T-helper 22 cell (primary cell): ENCODE data around the gene FLNA.
"Not testable (repeated sequence)": the region's sequence is repeated elsewhere in the genome, so short reads cannot be mapped to it uniquely, and the experiment has no call there.

Source experiments
- DNase-seq: peaks from one replicate; pipeline ENCODE4 v3.0.0-alpha.2; 2020; ENCODE audit warnings: low read depth

Gene FLNA

DNA sequence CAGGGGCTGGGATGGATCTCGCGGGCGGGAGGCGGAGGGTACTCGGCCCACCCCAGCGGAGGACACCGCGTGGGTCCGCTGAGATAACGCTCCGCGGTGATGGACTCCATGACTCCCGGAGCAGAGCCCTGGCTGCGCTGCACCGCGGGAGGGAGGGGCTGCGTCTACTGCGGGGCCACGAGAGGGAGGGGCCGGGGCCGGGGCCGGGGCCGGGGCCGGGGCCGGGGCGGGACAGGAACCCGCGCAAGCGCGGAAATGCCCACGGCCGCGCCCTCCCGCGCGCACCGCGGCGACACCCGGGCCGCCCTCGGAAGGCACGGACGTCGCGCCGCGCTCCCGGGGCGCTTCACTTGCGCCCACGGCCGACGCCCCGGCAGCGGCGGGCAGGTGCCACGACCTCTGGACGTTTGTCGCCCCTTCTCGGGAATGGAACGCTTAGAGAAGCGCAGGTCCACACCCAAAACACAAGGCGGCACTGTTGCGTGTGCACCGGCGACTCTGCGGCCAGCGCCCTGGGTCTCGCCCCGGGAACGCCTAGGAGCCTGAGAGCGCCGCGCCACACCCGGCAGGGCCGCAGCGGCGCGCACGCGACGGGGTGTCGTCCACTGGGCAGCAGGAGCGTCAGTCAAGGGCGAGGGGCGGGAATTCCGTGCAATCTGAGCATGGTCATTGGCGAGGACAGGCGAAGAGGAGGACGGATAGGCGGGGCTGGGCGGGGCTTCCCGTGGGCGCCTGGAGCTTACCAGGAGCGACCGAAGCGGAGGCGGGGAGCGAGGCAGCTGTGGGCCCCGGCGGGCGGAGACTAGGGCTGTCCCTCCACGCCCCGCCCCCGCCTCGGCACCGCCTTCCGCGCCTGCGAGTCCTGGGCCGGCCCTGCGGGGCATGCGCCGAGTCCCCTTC is 32.8 kb downstream of the FLNA start:
- not testable (repeated sequence) for DNase-seq

- DNase-seq = no peak
Observed at GRCh38 chrX:154334496-154334895, 39.9 kb downstream of the FLNA start.

DNA sequence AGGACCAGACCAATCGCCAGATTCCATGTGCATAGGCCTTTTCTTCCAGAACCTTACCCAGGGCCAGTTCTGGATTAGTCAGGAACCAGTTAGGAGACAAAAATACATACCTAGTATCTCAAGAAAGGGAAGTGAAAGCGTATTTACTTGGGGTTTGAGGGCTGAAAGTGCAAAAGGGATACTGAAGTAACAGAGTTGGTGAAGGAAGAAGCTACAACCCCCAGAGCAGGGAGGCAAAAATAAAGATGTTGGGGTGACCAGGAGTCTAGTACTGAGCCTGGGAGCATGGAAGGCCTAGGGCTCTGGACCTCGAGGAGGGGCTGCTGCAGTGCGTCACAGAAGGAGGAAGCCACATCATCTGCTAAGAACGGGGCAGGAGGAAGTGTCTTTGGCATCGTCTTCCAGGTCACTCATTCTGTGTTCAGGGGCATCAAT is 40.6 kb downstream of the FLNA start:
- DNase-seq = no peak

- no peak for DNase-seq
Observed at GRCh38 chrX:154333116-154333515, 41.3 kb downstream of the FLNA start.

GRCh38 chrX:154332561-154332960 is 41.9 kb downstream of the FLNA start:
- no peak for DNase-seq

GRCh38 chrX:154329294-154329693 is 45.1 kb downstream of the FLNA start:
- no peak for DNase-seq

DNA sequence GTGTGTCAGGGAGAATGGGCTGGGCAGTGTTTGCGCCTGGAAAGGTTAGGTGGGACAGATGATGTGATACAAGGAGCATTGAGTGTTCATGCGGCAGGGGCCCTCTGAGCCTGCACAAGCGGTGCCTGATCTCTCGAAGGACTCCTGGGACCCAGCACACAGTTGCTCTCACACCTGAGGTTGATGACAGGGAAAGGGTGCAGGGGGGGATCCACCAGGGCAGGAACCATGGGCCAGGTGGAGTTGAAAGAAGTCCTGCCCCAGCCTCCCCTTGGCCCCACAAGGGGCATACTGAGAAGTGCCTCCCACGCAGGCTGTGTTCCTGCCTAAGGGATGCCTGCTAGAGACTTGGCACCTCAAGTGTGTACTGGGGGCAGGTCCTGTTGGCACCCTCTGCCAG is 45.8 kb downstream of the FLNA start:
- DNase-seq = no peak

- no peak for DNase-seq
Observed at GRCh38 chrX:154327038-154327820, 47.2 kb downstream of the FLNA start.

- no peak for DNase-seq
Observed at GRCh38 chrX:154325541-154325940, 48.9 kb downstream of the FLNA start.

GRCh38 chrX:154323537-154323936 is 50.9 kb downstream of the FLNA start:
- DNase-seq = no peak

GRCh38 chrX:154322890-154323289 is 51.5 kb downstream of the FLNA start:
- no peak for DNase-seq

DNA sequence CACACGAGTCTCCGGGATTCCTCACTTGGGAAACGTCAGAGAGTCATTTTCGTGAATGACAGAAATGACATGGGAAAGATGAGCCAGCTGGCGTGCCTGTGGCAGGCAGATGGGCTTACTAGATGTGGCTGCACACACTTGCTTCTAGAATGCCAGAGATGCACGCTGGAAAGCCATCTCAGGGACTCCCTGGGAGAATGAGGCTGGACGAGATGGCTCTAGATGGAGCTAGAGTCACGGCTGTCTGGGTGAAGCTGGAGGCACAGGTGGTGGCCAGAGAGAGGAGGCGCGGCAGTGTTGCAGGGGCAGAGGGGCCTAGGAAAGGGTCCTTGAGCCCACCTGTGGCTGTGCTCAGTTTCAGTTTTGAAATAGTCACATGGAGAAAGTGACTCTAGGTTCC is 52.8 kb downstream of the FLNA start:
- no peak for DNase-seq

GRCh38 chrX:154321152-154321551 is 53.3 kb downstream of the FLNA start:
- DNase-seq = no peak

DNA sequence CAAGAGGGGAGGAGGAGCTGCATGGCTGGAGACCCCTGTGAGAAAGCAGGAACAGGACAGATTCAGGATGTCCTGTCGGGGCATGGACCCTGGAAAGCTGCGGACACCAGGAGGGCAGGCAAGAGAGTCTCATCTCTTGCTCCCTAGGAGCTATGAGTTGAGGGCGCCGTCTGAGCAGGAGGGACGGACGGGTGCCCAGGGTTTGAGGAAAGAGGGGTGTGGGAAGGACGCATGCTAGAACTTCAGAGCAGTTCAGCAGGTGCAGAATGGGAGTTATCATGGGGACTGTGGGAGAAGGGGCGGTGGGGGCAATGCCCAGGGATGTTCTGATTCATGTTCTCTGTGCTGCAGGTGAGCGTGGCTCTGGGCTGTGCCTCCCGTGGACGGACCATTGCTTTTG is 54.0 kb downstream of the FLNA start:
- DNase-seq = no peak

- no peak for DNase-seq
Observed at GRCh38 chrX:154317391-154317995, 56.9 kb downstream of the FLNA start.

- DNase-seq = no peak
Observed at GRCh38 chrX:154315416-154315815, 59.0 kb downstream of the FLNA start.

DNA sequence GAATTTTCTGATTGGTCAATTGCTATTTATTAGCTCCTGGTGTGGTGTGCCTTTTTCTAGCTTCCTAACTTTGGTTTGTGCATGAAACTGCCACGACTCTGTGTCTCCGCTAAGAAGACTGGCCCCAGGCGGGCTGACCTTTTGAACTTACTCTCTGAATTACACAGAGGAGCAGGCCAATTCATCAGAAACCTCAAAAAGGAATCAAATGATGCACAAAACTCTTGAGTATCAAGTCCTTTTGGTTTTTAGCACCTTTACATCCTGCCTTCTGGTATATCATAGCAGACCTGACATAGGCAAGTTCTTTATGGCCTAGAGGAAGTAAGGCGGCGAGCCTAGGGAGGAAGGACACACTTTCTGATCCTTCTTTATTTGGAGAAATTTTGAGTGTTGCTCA is 61.3 kb downstream of the FLNA start:
- DNase-seq = no peak

GRCh38 chrX:154312116-154312515 is 62.3 kb downstream of the FLNA start:
- no peak for DNase-seq

DNA sequence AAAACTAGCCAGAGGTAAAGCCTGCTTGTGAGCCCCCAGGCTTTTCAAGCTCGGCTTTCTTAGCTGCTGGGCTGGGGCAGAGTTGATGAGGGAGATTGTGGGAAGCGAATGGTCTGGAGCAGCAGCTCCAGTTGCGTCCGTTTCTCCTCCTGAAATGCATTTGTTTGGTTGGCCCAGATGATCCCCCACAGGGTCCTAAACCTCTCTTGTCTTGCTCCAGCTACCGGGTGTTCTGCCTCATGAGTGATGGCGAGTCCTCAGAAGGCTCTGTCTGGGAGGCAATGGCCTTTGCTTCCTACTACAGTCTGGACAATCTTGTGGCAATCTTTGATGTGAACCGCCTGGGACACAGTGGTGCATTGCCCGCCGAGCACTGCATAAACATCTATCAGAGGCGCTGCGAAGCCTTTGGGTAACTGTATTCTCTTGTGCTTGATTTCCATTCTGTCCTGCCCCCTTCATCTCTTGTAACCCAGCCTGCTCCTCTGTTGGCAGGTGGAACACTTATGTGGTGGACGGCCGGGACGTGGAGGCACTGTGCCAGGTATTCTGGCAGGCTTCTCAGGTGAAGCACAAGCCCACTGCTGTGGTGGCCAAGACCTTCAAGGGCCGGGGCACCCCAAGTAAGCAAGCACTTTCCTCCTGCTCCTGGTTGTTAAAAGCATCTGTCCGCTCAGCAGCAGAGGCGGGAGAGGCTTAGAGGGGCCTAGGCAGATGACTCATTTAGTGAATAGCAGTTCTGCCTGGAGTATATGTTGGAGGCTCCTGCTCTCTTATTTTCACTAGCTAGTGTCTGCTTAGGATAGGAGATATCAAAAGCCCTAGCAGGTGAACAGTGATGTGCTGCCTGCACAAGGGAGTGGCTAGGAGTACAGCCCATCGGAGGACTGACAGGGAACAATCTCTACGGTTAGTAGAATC is 63.6 kb downstream of the FLNA start:
- no peak for DNase-seq

GRCh38 chrX:154309041-154309775 is 65.2 kb downstream of the FLNA start:
- DNase-seq = no peak
